GM10248 (cell line): ENCODE measurements around the gene ARHGAP31.

Experiments
- CTCF ChIA-PET: fragments of 300-600 bp; sonication (Branson Sonifier 250); formaldehyde crosslinking; extraction: SDS; loops from one replicate; lab custom pipeline; 2021; ENCODE audit warnings: antibody characterized with exemption; lab: Yijun Ruan, JAX
- POLR2A ChIA-PET: fragments of 350-650 bp; sonication (Branson Sonifier 250); formaldehyde crosslinking; extraction: SDS; loops from one replicate; lab custom pipeline; 2020; ENCODE audit warnings: antibody characterized with exemption; lab: Yijun Ruan, JAX
- DNase-seq: peaks from one replicate; pipeline ENCODE4 v3.0.0; 2012; ENCODE audit errors: extremely low spot score
- TF ChIP-seq, protein P1 (sequence below): IDR thresholded peaks from 2 replicates; pipeline ENCODE4 v1.5.1; 2012; ENCODE audit warnings: mild to moderate bottlenecking, low read depth; ENCODE audit errors: extremely low read depth, missing control alignments, control extremely low read depth

The ARHGAP31 gene

DNA sequence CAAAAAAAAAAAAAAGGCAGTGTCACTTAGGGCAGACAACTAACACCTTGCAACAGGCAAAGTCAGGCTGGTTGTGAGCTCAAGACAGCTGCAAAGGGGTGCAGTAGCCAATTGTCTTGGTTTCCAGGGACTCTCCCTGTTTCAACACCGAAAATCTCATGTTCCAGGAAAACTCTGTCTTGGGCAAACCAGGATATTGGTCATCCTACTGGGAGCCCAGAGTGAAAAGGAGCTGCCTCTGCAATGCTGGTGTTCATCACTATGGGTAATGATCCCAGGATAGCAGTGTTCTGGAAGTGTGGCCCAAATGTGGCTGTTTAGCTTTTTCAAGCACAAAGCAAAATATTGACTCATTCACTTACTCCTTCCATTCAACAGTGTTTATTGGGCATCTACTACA lies 82.6 kb downstream of the ARHGAP31 start:
- ChIA-PET CTCF (interaction anchor here (1.2 kb wide), 1 partner anchor 492 kb away, joined by 3 read pairs; no protein-coding TSS in a partner anchor), POLR2A (no interaction called here)
- no peak for DNase-seq
- TF ChIP-seq, protein P1, sequence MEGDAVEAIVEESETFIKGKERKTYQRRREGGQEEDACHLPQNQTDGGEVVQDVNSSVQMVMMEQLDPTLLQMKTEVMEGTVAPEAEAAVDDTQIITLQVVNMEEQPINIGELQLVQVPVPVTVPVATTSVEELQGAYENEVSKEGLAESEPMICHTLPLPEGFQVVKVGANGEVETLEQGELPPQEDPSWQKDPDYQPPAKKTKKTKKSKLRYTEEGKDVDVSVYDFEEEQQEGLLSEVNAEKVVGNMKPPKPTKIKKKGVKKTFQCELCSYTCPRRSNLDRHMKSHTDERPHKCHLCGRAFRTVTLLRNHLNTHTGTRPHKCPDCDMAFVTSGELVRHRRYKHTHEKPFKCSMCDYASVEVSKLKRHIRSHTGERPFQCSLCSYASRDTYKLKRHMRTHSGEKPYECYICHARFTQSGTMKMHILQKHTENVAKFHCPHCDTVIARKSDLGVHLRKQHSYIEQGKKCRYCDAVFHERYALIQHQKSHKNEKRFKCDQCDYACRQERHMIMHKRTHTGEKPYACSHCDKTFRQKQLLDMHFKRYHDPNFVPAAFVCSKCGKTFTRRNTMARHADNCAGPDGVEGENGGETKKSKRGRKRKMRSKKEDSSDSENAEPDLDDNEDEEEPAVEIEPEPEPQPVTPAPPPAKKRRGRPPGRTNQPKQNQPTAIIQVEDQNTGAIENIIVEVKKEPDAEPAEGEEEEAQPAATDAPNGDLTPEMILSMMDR: no peak

DNA sequence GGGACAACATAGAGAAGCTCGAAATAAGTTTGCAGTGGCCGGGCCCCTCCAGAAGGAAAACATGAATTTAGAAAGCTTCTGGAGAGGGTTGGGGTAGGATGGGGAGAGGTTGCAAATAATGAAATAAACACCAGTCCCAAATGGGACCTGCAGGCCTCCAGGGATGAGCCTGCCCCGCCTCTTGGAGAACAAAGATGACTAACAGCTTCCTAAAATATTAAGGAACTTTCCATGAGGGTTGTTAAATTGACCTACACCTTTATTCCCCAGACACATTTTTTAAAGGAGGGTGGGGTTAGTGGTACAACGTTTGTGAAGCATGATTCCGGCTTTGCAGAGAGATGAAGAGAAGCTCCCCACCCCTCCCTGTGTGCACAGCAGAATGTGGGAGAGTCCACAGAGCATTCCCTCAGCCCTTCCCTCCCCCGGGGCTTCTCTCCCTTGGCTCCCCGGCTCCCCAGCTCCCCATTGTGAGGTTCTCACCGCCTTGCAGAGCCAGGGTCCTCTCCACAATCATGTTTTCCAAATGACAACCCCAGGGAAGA lies 84.1 kb downstream of the ARHGAP31 start:
- DNase-seq: no peak
- ChIA-PET POLR2A (no interaction called here), CTCF (interaction anchor here (0.9 to 1.2 kb wide), 5 partner anchors 14 to 137 kb away, joined by 3 to 4 read pairs (median 3); no protein-coding TSS in a partner anchor)
- TF ChIP-seq, protein P1: no peak

DNA sequence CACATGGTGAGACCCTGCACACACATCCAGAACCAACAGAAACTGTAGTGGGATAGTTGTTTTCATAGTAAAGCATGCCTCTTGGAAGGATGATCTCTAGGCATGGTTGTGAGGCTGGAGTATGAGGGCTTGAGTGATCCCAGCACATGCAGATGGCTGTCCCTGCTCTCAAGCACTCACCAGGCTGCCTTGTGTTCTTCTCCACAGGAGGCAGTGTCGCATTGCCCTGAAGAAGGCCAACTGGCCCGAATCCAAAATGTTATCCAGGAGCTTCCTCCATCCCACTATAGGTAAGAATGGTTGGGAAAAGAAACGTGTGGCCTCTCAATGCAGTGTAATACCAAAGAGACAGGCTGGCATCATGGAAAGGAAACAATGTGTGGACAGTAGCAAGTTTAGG lies 86.5 kb downstream of the ARHGAP31 start:
- TF ChIP-seq, protein P1: no peak
- DNase-seq: no peak
- POLR2A ChIA-PET: no interaction called here
- CTCF ChIA-PET: interaction anchor here (1.2 to 1.4 kb wide), 3 partner anchors 17 to 27 kb away, joined by 3 to 7 read pairs (median 4); no protein-coding TSS in a partner anchor

DNA sequence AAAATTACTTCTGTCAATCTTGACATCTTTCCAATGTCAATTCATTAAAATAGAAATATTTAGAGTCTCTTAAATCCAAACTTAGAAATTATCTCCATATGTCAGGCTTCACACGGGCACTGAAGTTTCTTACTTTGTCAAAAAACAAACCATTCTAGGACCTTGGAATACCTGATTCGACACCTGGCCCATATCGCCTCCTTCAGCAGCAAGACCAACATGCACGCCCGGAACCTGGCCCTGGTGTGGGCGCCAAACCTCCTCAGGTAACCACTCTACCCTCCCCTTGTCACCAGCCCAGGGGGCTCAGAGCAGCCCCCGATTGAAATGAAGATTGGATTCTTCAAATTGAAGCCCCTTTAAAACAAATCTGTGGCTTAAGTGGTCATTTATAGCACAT lies 88.0 kb downstream of the ARHGAP31 start:
- DNase-seq: no peak
- CTCF ChIA-PET: interaction anchor here (1.1 to 1.4 kb wide), 2 partner anchors 13 to 17 kb away, joined by 3 read pairs; no protein-coding TSS in a partner anchor
- POLR2A ChIA-PET: no interaction called here
- TF ChIP-seq, protein P1: no peak

DNA sequence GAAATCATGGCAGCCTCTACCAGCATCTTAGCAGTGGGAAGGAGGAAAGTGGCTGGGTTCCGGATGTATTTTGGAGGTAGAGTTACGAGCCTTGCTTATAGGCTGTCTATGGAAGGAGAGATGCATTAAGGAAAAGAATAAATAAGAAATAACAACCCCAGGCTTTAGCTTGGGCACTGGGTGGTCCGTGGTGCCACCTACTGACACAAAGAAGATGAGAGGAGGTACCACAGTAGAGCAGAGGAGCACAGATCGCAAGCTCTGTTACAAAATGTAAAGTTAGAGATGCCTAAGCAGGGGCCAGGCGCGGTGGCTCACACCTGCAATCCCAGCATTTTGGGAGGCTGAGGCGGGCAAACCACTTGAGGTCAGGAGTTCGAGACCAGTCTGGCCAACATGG lies 94.4 kb downstream of the ARHGAP31 start:
- ChIA-PET CTCF (interaction anchor here (1.3 kb wide), 1 partner anchor 9 kb away, joined by 5 read pairs; no protein-coding TSS in a partner anchor), POLR2A (no interaction called here)
- DNase-seq: no peak
- TF ChIP-seq, protein P1: no peak

DNA sequence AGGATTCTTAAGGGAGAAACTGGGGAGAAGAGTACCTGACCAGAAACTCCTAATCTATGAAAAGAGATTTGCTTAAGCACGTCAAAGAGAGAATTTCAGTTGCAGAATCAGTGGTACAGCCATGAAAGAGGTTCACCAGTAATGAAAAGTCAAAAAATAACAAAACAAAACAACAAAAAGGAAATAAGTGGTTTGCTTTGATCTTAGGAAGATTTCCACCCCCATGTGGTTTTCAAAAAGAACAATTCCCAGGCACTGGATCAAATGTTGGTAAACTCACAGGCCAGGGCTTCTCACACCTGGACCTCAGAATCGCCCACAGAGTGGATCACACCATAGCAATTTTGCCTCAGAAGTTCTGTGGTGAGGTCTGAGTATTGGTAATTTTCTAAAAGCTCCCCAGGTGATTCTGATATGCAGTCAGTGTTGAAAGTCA lies 101.8 kb downstream of the ARHGAP31 start:
- ChIA-PET CTCF (interaction anchor here (0.9 to 2.5 kb wide), 3 partner anchors 16 to 43 kb away, joined by 4 to 8 read pairs (median 6); no protein-coding TSS in a partner anchor), POLR2A (no interaction called here)
- TF ChIP-seq, protein P1: no peak
- peak; percentile 31 for DNase-seq
